Endodermal cell (in vitro differentiated cells): ENCODE measurements around the gene EPM2A. TPM values are rescaled to one million over a fixed set of nuclear protein-coding genes. Genes with fewer than 3 reads are reported as not detected.

Experiments
- DNase-seq: peaks from one replicate; pipeline ENCODE4 v3.0.0-alpha.2; 2017
- H3K27ac ChIP-seq: 2 replicates; pipeline ENCODE4 v1.5.1; 2013; ENCODE audit warnings: mild to moderate bottlenecking, low read depth, low read length, moderate library complexity
- H3K27me3 ChIP-seq: 2 replicates; pipeline ENCODE4 v1.6.1; 2013; ENCODE audit warnings: mild to moderate bottlenecking, low read length, moderate library complexity; ENCODE audit not compliant: insufficient read depth, control insufficient read depth, poor library complexity, severe bottlenecking
- H3K36me3 ChIP-seq: 2 replicates; pipeline ENCODE4 v1.7.0; 2013; ENCODE audit warnings: mild to moderate bottlenecking, low read length, moderate library complexity; ENCODE audit not compliant: control insufficient read depth, insufficient read depth
- H3K4me1 ChIP-seq: one replicate; pipeline ENCODE4 v1.7.0; 2013; ENCODE audit warnings: low read length; ENCODE audit not compliant: control insufficient read depth, insufficient read depth
- H3K4me3 ChIP-seq: 2 replicates; pipeline ENCODE4 v1.5.1; 2013; ENCODE audit warnings: mild to moderate bottlenecking, low read length, moderate library complexity
- H3K9ac ChIP-seq: 2 replicates; pipeline ENCODE4 v1.6.1; 2013; ENCODE audit warnings: mild to moderate bottlenecking, low read length, moderate library complexity; ENCODE audit not compliant: poor library complexity, severe bottlenecking; ENCODE audit errors: extremely low read depth
- H3K9me3 ChIP-seq: 2 replicates; pipeline ENCODE4 v1.6.1; 2013; ENCODE audit warnings: mild to moderate bottlenecking, low read length, moderate library complexity; ENCODE audit not compliant: control insufficient read depth
- H3K27ac Mint-ChIP-seq: 2 replicates; pipeline ENCODE4 v1.8.0; 2020; ENCODE audit warnings: mixed read lengths
- H3K27me3 Mint-ChIP-seq: 2 replicates; pipeline ENCODE4 v1.8.0; 2021; ENCODE audit warnings: mild to moderate bottlenecking, mixed read lengths; ENCODE audit not compliant: insufficient read depth
- H3K36me3 Mint-ChIP-seq: 2 replicates; pipeline ENCODE4 v1.8.0; 2020; ENCODE audit warnings: low read depth, mixed read lengths
- H3K4me1 Mint-ChIP-seq: 2 replicates; pipeline ENCODE4 v1.8.0; 2020; ENCODE audit warnings: mixed read lengths
- H3K4me3 Mint-ChIP-seq: 2 replicates; pipeline ENCODE4 v1.8.0; 2020; ENCODE audit warnings: mild to moderate bottlenecking, moderate library complexity, mixed read lengths
- H3K9me3 Mint-ChIP-seq: 2 replicates; pipeline ENCODE4 v1.8.0; 2020; ENCODE audit warnings: mild to moderate bottlenecking, mixed read lengths
- CTCF ChIP-seq: fragments of 200-600 bp; sonication (generic); conservative IDR thresholded peaks from 2 replicates; pipeline ENCODE4 v1.5.0; 2021; ENCODE audit warnings: antibody characterized with exemption, mild to moderate bottlenecking
- WGBS, 2 experiments: methylation state at CpG; one replicate each; pipeline versions ENCODE4 v1.1.5 to v1.1.7; 2013; ENCODE audit warnings: missing lambda C conversion rate in 2 of 2, mixed read lengths in 1 of 2; ENCODE audit not compliant: insufficient coverage in 1 of 2, insufficient read length in 1 of 2; 5-methylcytosine and 5-hydroxymethylcytosine counted together
- total RNA-seq, 2 donors: library from RNA; stranded (reverse); fragmentation: NEBNext Ultra II Directional in 1 of 2; extraction: Animal tissue kit (Norgen Biotek cat#: 25700) in 1 of 2; gene quantifications; 2 replicates in 1 of 2; 3 replicates in 1 of 2; pipeline ENCODE4 v1.2.1, GENCODE V29; 2021

EPM2A gene
- total RNA-seq, 2 donors from 2014 or later = 5.1 to 7.2 TPM

GRCh38 chr6:145755682-145756081, 20.4 kb upstream of the EPM2A start:
- Mint-ChIP-seq H3K4me1 (no peaks in the 10 kb centered on the region), H3K27ac (no peak overlapping the region), H3K9me3 (no peaks in the 10 kb centered on the region), H3K27me3 (no peaks in the 10 kb centered on the region), H3K4me3 (no peak overlapping the region), H3K36me3 (no peaks in the 10 kb centered on the region)
- no peak overlapping the region for H3K4me3 ChIP-seq
- H3K4me1 ChIP-seq = no peaks in the 10 kb centered on the region
- H3K9me3 ChIP-seq = no peaks in the 10 kb centered on the region
- H3K9ac ChIP-seq = no peak overlapping the region
- H3K27ac ChIP-seq = no peak overlapping the region
- H3K27me3 ChIP-seq = no peaks in the 10 kb centered on the region
- no peak for DNase-seq
- no peak for TF ChIP-seq CTCF
- no peaks in the 10 kb centered on the region for H3K36me3 ChIP-seq

GRCh38 chr6:145752638-145753037, 17.3 kb upstream of the EPM2A start:
- no peak for DNase-seq
- no peaks in the 10 kb centered on the region for H3K36me3 Mint-ChIP-seq
- H3K9me3 ChIP-seq = peaks cover 4% of the 10 kb centered on the region
- H3K9ac ChIP-seq = no peak overlapping the region
- no peak overlapping the region for H3K4me3 Mint-ChIP-seq
- H3K27ac Mint-ChIP-seq = no peak overlapping the region
- no peak overlapping the region for H3K4me3 ChIP-seq
- no peaks in the 10 kb centered on the region for H3K4me1 Mint-ChIP-seq
- H3K27me3 Mint-ChIP-seq = no peaks in the 10 kb centered on the region
- 97% methylated on average over 2 of the region's 2 CpGs; no CpG with 5 or more reads in 1 of the 2 experiments for WGBS, 2 experiments
- no peak for TF ChIP-seq CTCF
- H3K27ac ChIP-seq = no peak overlapping the region
- H3K36me3 ChIP-seq = no peaks in the 10 kb centered on the region
- no peaks in the 10 kb centered on the region for H3K9me3 Mint-ChIP-seq
- no peaks in the 10 kb centered on the region for H3K4me1 ChIP-seq
- H3K27me3 ChIP-seq = no peaks in the 10 kb centered on the region

- Mint-ChIP-seq H3K4me1 (no peaks in the 10 kb centered on the region), H3K4me3 (no peak overlapping the region), H3K27ac (no peak overlapping the region), H3K27me3 (peaks cover 3% of the 10 kb centered on the region), H3K36me3 (no peaks in the 10 kb centered on the region), H3K9me3 (no peaks in the 10 kb centered on the region)
- Histone ChIP-seq H3K36me3 (no peaks in the 10 kb centered on the region), H3K9me3 (peaks cover 10% of the 10 kb centered on the region), H3K4me3 (no peak overlapping the region), H3K27ac (no peak overlapping the region), H3K4me1 (peaks cover 3% of the 10 kb centered on the region), H3K9ac (no peak overlapping the region), H3K27me3 (no peaks in the 10 kb centered on the region)
- WGBS, 2 experiments = 71 to 92% methylated on average over 1 of the region's 1 CpG
- no peak for TF ChIP-seq CTCF
- no peak for DNase-seq
Observed at GRCh38 chr6:145749632-145750031, 14.3 kb upstream of the EPM2A start.
